Right renal cortex interstitium (tissue), 3 donors: ENCODE results near the gene PADI4. TPM values are rescaled to one million over a fixed set of nuclear protein-coding genes. Genes with fewer than 3 reads are reported as not detected.
"Not testable (repeated sequence)": the region's sequence is repeated elsewhere in the genome, so short reads cannot be mapped to it uniquely, and the experiment has no call there.

Experiments used
- DNase-seq, 3 donors: peaks; one replicate each; pipeline ENCODE4 v3.0.0-alpha.2; 2013; ENCODE audit warnings: low read depth in 3 of 3, low spot score in 2 of 3
- polyA plus RNA-seq, 3 donors: library from polyadenylated mRNA; unstranded; fragments of 120-200 nt; gene quantifications; one replicate each; pipeline ENCODE4 v1.2.1, GENCODE V29; 2013; ENCODE audit not compliant: insufficient read length in 3 of 3

The PADI4 gene
- polyA plus RNA-seq, 3 donors: 0.29 to 0.89 (median 0.50) TPM

DNA sequence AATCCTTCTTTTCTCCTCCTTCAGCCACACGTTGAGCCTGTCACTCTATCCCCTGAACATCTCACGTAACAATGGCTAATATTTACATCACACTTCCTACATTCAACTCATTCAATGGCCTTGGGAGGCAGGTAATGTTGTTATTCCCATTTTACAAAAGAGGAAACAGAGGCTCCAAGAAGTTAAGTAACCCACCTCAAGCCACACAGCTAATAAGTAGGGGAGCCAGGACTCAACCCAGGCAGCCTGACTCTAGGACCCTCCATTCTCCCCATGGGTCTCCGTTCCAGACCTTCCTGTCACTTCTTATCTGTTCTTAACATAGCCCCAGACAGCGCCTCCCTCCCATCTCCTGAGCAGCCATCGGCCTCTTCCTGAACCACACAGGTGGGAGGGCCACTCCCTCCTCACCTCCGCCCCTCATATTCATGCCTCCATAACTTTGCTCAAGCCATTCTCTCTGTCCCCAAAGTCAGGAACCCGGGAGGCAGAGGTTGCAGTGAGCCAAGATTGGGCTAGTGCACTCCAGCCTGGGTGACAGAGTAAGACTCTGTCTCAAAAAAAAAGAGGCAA lies 2.2 kb downstream of the PADI4 start:
- DNase-seq: no peak

- DNase-seq: no peak
Measured at GRCh38 chr1:17313530-17314309, 5.7 kb downstream of the PADI4 start.

DNA sequence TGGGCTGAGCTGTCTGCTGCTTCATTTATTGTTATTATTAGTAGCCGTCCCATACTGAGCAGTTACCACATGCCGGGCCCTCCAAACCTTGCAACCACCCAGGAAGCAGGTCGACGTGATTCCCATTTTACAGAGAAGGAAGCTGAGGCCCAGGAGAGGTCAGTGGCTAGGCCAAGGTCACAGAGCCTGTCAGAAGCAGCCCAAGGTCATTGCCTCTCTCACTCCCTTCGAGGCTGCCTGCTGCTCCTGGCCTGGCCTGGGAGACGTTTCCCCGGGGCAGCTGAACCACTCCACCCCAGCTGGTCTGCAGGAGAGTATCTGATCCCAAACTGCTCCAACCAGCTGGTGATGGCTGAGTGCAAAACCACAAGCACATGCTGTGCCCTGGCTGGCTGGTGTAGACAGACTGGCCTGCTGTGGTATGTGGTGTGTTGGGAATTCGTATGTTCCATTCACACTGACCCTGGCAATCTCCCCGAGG lies 6.5 kb downstream of the PADI4 start:
- DNase-seq: no peak

DNA sequence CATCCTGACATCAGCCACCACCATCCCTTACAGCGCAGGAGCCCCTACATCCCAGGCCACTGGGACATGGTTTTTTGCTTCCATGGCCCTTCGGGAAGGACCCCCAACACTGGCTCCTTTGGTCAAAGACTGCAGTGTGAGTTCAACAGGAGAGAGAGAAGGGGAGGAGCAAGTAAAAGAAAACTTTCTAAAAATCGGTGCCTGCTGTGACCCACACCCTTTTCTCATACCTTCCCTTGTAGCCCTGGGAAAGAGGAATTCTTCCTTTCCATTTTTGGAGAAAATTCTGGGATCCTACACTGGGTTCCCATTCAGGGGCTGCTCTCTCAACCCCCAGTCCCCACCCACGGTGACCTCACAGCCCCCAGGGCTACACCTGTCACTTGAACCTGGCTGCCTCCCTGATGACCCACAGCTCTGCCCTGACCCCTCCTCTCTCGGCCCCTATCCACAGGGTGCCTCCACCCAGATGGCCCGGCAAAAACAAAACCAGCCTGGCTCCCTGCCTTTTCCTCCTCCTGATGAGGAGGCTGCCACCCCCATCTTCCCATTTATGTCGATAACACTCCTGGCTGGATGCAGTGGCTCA lies 7.6 kb downstream of the PADI4 start:
- DNase-seq: no peak

GRCh38 chr1:17316704-17317103 lies 8.7 kb downstream of the PADI4 start:
- DNase-seq: no peak

DNA sequence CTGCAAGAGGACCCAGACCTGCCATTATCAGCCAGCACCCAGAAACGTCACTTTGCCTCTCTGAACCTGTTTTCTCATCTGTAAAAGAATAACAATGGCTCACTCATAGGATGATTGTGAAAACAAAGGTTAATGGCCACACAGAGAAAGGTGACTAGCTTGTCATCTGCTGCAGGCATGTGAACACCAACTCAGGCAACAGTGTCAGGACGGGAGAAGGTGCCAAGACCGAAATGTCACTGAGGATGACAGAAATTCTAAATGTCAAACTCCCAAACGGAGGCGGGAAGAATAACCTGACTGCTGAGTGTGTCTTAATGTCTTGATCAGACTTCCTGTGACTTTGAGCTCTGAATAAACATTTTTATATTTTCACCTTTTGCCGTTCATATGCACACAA lies 10.3 kb downstream of the PADI4 start:
- no peak for DNase-seq

GRCh38 chr1:17319561-17320350 lies 11.8 kb downstream of the PADI4 start:
- no peak for DNase-seq

DNA sequence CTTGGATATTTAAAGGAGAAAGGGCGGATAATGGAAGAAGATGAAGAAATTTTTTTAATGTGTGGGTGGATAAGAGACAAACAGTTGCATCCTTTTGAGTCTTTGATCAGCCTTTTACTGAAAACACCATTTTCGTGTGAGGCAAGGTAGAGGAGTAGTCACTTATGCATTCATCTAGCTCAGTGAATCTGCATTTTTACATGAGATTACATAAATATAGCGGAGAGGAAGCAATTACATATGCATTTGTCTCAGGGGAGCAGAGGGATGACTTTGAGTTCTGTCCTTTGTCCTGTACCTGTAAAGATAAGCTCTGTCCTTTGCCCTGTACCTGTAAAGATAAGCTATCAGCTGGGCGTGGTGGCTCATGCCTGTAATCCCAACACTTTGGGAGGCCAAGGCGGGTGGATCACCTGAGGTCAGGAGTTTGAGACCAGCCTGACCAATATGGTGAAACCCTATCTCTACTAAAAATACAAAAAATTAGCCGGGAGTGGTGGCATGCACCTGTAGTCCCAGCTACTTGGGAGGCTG lies 13.9 kb downstream of the PADI4 start:
- DNase-seq: not testable (repeated sequence)

DNA sequence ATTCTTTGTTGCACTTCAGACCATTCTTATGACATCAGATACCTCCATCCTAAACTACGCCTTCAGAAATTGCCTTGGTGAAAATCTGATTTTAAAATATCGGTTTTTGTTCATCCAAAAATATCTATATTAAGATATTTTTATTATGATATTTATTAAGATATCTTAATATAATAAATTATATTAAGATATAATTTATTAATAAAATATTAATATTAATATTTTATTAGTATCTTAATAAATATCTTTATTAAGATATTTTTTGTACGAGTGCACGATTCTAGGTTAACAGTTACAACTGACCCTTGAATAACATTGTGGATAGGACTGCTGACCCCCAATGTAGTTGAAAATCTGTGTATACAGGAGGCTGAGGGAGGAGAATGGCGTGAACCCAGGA lies 20.9 kb downstream of the PADI4 start:
- DNase-seq: no peak

GRCh38 chr1:17329610-17330009 lies 21.6 kb downstream of the PADI4 start:
- DNase-seq: no peak

DNA sequence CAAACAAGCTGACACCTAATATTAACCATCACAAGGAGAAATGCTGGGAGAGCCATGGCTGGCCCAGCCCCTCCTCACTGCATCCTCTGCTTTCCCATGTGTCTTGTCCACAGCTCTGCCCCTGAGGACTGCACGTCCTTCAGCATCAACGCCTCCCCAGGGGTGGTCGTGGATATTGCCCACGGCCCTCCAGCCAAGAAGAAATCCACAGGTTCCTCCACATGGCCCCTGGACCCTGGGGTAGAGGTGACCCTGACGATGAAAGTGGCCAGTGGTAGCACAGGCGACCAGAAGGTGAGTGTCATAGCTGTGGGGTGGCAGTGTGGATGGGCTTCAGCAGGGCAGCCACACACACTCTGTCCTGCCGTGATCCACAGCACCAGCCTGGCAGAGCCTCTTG lies 22.9 kb downstream of the PADI4 start:
- DNase-seq: no peak

GRCh38 chr1:17333081-17333480 lies 25.1 kb downstream of the PADI4 start:
- DNase-seq: no peak

GRCh38 chr1:17335821-17336710 lies 28.1 kb downstream of the PADI4 start:
- peak in 2 of 3 donors; percentile 1 to 27 for DNase-seq

GRCh38 chr1:17338706-17339493 lies 30.9 kb downstream of the PADI4 start:
- no peak for DNase-seq

- no peak for DNase-seq
Measured at GRCh38 chr1:17339521-17339920, 31.5 kb downstream of the PADI4 start.

DNA sequence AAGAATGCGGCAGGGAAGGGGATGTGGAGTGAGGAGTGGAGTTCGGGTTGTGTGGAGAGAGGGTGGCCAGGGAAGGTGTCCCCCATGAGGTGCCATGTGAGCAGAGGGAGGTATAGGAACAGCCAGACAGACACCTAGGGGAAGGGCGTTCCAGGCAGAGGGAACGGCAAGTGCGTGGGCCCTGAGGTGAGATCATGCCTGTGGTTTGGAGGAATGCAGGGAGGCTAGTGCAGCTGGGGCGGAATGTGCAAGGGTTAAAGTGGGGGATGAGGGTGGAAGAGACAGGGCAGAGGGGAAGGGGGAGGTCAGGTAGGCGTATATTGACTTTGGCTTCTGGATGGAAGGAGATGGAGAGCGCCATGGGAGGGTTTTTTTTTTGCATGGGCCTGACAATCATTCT lies 32.4 kb downstream of the PADI4 start:
- DNase-seq: no peak

DNA sequence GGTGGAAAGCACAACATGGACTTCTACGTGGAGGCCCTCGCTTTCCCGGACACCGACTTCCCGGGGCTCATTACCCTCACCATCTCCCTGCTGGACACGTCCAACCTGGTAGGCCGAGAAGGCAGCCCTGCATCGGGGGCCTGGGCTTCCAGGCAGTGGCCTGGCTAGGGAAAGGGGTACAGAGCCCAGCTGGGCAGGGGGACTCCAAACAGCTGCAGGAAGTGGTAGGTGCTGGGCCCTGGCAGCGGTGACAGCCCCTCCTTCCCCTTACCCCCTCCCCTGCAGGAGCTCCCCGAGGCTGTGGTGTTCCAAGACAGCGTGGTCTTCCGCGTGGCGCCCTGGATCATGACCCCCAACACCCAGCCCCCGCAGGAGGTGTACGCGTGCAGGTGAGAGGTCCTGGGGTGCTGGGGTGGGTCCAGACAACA lies 34.0 kb downstream of the PADI4 start:
- DNase-seq: no peak

DNA sequence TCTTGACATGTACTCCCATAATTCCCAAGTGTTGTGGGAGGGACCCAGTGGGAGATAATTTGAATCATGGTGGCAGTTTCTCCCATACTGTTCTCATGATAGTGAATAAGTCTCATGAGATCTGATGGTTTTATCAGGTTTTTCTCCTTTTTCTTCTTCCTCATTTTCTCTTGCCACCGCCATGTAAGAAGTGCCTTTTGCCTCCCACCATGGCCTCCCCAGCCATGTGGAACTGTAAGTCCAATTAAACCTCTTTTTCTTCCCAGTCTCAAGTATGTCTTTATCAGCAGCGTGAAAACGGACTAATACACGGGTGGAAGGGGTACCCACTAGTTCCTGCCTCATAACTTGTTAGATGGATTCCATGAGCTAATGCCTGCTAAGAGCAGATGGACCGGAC lies 37.5 kb downstream of the PADI4 start:
- not testable (repeated sequence) for DNase-seq
